Measurements from ENCODE around the gene TMEM243.
"Not testable (repeated sequence)": the region's sequence is repeated elsewhere in the genome, so short reads cannot be mapped to it uniquely, and the experiment has no call there.

TMEM243 gene

DNA sequence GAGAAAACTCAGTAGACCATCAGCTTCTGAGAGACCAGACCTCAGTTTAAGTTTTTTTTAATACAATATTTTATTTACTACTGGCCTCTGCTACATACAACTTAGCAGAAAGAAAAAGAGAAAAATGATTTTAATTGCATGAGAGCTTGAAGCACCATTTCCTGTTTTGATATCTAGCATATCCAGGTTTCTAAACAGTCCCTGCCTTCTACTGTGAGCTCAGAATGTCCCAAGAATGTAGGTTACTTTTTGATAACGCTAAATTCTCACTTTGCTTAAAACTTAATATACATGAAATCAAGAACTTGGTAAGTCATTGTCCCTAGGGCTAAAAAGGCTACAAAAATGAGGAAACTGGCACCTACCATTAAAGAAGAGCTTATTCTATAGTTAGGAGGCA lies 7.0 kb downstream of the TMEM243 start:
- H3K4me3 ChIP-seq (ENCODE audit: low read depth, low read length), result no peak overlapping the region
- TF ChIP-seq, protein P1, sequence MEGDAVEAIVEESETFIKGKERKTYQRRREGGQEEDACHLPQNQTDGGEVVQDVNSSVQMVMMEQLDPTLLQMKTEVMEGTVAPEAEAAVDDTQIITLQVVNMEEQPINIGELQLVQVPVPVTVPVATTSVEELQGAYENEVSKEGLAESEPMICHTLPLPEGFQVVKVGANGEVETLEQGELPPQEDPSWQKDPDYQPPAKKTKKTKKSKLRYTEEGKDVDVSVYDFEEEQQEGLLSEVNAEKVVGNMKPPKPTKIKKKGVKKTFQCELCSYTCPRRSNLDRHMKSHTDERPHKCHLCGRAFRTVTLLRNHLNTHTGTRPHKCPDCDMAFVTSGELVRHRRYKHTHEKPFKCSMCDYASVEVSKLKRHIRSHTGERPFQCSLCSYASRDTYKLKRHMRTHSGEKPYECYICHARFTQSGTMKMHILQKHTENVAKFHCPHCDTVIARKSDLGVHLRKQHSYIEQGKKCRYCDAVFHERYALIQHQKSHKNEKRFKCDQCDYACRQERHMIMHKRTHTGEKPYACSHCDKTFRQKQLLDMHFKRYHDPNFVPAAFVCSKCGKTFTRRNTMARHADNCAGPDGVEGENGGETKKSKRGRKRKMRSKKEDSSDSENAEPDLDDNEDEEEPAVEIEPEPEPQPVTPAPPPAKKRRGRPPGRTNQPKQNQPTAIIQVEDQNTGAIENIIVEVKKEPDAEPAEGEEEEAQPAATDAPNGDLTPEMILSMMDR (IDR thresholded peaks at IDR 0.05; ENCODE audit: insufficient read depth, low read depth, low read length, missing control alignments), result no peak
- no peak for DNase-seq (ENCODE audit: low read depth)

GRCh38 chr7:87210506-87210905 lies 9.0 kb downstream of the TMEM243 start:
- TF ChIP-seq, protein P1 (IDR thresholded peaks at IDR 0.05; ENCODE audit: insufficient read depth, low read depth, low read length, missing control alignments), result no peak
- no peak for DNase-seq (ENCODE audit: low read depth)
- H3K4me3 ChIP-seq (ENCODE audit: low read depth, low read length), result no peak overlapping the region

DNA sequence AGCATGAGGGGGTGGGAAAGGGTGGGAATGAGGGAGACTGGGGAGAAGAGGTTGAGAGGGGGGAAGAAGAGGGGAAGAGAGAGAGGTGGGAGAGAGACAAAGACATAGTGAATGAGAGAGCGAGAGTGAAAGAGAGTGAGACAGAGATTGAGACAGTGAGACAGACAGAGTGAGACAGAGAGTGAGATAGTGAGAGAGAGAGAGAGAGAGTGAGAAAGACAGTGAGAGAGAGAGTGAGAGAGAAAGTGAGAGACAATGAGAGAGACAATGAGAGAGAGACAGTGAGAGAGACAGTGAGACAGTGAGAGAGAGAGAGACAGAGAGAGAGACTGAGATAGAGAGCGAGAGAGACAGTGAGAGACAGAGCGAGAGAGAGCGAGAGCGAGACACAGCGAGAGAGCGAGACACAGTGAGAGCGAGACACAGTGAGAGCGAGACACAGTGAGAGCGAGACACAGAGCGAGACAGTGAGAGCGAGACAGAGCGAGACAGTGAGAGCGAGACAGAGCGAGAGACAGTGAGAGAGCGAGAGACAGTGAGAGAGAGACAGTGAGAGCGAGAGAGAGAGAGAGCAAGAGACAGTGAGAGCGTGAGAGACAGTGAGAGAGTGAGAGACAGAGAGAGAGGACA lies 10.1 kb downstream of the TMEM243 start:
- TF ChIP-seq, protein P1 (IDR thresholded peaks at IDR 0.05; ENCODE audit: insufficient read depth, low read depth, low read length, missing control alignments), result no peak
- no peak for DNase-seq (ENCODE audit: low read depth)
- H3K4me3 ChIP-seq (ENCODE audit: low read depth, low read length), result no peak overlapping the region

GRCh38 chr7:87206361-87206760 lies 13.2 kb downstream of the TMEM243 start:
- DNase-seq (ENCODE audit: low read depth), result no peak
- no peak overlapping the region for H3K4me3 ChIP-seq (ENCODE audit: low read depth, low read length)
- TF ChIP-seq, protein P1 (IDR thresholded peaks at IDR 0.05; ENCODE audit: insufficient read depth, low read depth, low read length, missing control alignments), result no peak

DNA sequence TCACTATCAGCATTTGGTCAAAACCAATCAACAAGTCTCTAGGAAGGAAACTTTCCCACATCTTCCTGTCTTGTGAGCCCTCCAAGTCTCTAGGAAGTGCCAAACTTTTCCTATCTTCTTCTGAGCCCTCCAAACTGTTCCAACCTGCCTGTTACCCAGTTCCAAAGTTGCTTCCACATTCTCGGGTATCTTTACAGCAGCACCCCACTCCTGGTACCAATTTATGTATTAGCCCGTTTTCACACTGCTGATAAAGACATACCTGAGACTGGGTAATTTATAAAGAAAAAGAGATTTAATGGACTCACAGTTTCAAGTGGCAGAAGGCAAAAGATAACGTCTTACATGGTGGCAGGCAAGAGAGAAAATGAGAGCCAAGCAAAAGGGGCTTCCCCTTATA lies 13.8 kb downstream of the TMEM243 start:
- not testable (repeated sequence) for H3K4me3 ChIP-seq (ENCODE audit: low read depth, low read length)

DNA sequence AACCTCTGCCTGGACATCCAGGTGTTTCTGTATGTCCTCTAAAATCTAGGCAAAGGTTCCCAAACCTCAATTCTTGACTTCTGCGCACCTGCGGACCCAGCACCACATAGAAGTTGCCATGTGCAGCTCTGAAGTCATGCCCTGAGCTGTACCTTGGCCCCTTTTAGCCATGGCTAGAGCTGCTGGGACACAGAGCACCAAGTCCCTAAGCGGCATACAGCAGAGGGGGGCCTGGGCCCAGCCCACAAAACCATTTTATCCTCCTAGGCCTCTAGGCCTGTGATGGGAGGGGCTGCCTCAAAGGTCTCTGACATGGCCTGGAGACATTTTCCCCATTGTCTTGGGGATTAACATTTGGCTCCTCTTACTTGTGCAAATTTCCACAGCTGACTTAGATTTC lies 14.6 kb downstream of the TMEM243 start:
- TF ChIP-seq, protein P1 (IDR thresholded peaks at IDR 0.05; ENCODE audit: insufficient read depth, low read depth, low read length, missing control alignments), result no peak
- H3K4me3 ChIP-seq (ENCODE audit: low read depth, low read length), result no peak overlapping the region
- DNase-seq (ENCODE audit: low read depth), result no peak

More for the DNA sequence above, 13.8 kb downstream of the TMEM243 start:
- not testable (repeated sequence) for DNase-seq (ENCODE audit: low read depth)

GRCh38 chr7:87203929-87204328 lies 15.6 kb downstream of the TMEM243 start:
- not testable (repeated sequence) for H3K4me3 ChIP-seq (ENCODE audit: low read depth, low read length); DNase-seq (ENCODE audit: low read depth)

DNA sequence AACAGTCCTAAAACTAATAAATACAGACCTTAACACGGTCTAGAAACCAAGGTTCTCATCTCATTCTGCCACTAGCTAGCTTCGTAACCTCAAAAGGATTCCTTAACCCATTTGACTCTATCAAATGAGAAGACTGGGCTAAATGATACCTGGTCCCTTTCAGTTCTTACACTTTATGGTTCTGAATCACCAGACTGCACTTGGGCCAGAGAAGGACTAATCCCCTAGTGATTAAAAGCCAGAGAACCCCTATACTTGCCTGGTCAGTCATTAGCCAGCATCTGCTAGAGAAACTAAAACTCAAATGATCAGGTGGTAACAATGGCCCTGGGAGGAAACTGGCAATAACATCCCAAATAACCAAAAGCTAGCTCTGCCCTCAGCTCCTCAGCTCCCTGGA lies 16.8 kb downstream of the TMEM243 start:
- TF ChIP-seq, protein P1 (IDR thresholded peaks at IDR 0.05; ENCODE audit: insufficient read depth, low read depth, low read length, missing control alignments), result no peak
- no peak overlapping the region for H3K4me3 ChIP-seq (ENCODE audit: low read depth, low read length)
- no peak for DNase-seq (ENCODE audit: low read depth)

Data from GM12865 (cell line).